ENCODE measurements around the gene LAMC3. TPM values are rescaled to one million over a fixed set of nuclear protein-coding genes. Genes with fewer than 3 reads are reported as not detected.

The LAMC3 gene
- total RNA-seq, 1 donor from 2014 or later, result 0.29 TPM

- no peak for DNase-seq (ENCODE audit: low read depth)
- TF ChIP-seq CTCF (conservative IDR thresholded peaks at IDR 0.05; ENCODE audit: low read depth, low read length), result no peak
Observed at GRCh38 chr9:131045300-131046092, 36.5 kb downstream of the LAMC3 start.

GRCh38 chr9:131046093-131046380 is 37.1 kb downstream of the LAMC3 start:
- DNase-seq (ENCODE audit: low read depth), result no peak
- TF ChIP-seq CTCF (conservative IDR thresholded peaks at IDR 0.05; ENCODE audit: low read depth, low read length), result no peak
- H3K4me3 ChIP-seq (ENCODE audit: low read depth, low read length), result no peak overlapping the region

More at GRCh38 chr9:131045300-131046092, 36.5 kb downstream of the LAMC3 start:
- no peak overlapping the region for H3K4me3 ChIP-seq (ENCODE audit: low read depth, low read length)

- DNase-seq (ENCODE audit: low read depth), result no peak
- peak; percentile 92 for TF ChIP-seq CTCF (conservative IDR thresholded peaks at IDR 0.05; ENCODE audit: low read depth, low read length)
- no peak overlapping the region for H3K4me3 ChIP-seq (ENCODE audit: low read depth, low read length)
Observed at GRCh38 chr9:131046581-131047202, 37.7 kb downstream of the LAMC3 start.

GRCh38 chr9:131048332-131048731 is 39.4 kb downstream of the LAMC3 start:
- TF ChIP-seq CTCF (conservative IDR thresholded peaks at IDR 0.05; ENCODE audit: low read depth, low read length), result no peak
- no peak for DNase-seq (ENCODE audit: low read depth)
- no peak overlapping the region for H3K4me3 ChIP-seq (ENCODE audit: low read depth, low read length)

- no peak for TF ChIP-seq CTCF (conservative IDR thresholded peaks at IDR 0.05; ENCODE audit: low read depth, low read length)
- H3K4me3 ChIP-seq (ENCODE audit: low read depth, low read length), result no peak overlapping the region
- DNase-seq (ENCODE audit: low read depth), result no peak
Observed at GRCh38 chr9:131048820-131049219, 39.8 kb downstream of the LAMC3 start.

- no peak for TF ChIP-seq CTCF (conservative IDR thresholded peaks at IDR 0.05; ENCODE audit: low read depth, low read length)
- no peak overlapping the region for H3K4me3 ChIP-seq (ENCODE audit: low read depth, low read length)
- DNase-seq (ENCODE audit: low read depth), result no peak
Observed at GRCh38 chr9:131049829-131050715, 41.1 kb downstream of the LAMC3 start.

Data from epithelial cell of proximal tubule (primary cell).